HepG2 (cell line): ENCODE measurements around the gene PIEZO1.
A peak's percentile ranks its signal among the peaks of the same experiment; 100 is the strongest.

Experiments
- ARID2 ChIP-seq: sonication (generic); formaldehyde crosslinking; IDR thresholded peaks from 2 replicates; pipeline ENCODE4 v1.8.1; 2022; ENCODE audit warnings: mild to moderate bottlenecking, missing genetic modification reagents, borderline replicate concordance
- CREM ChIP-seq, 2 experiments: sonication (generic) in 1 of 2; formaldehyde crosslinking in 1 of 2; IDR thresholded peaks; 2 replicates each; pipeline versions ENCODE4 v1.4.0 to v1.6.1; 2016 to 2020; ENCODE audit warnings: antibody characterized with exemption in 1 of 2, mild to moderate bottlenecking in 1 of 2, missing genetic modification reagents in 1 of 2
- FOXM1 ChIP-seq: sonication (generic); formaldehyde crosslinking; IDR thresholded peaks from 2 replicates; pipeline ENCODE4 v1.5.0; 2020; ENCODE audit warnings: missing genetic modification reagents
- POLR2A ChIP-seq, 2 experiments: IDR thresholded peaks; 2 replicates each; pipeline ENCODE4 v1.6.1; 2011; ENCODE audit warnings: low read depth in 2 of 2, low read length in 2 of 2, mild to moderate bottlenecking in 1 of 2, moderate library complexity in 1 of 2; ENCODE audit not compliant: insufficient read depth in 1 of 2
- POLR2AphosphoS5 ChIP-seq: IDR thresholded peaks from 2 replicates; pipeline ENCODE4 v1.6.1; 2012; ENCODE audit warnings: low read depth, low read length
- RFX1 ChIP-seq: fragments of 450-650 bp; IDR thresholded peaks from 2 replicates; pipeline ENCODE4 v1.6.1; 2017
- SP1 ChIP-seq, 2 experiments: fragments of 450-650 bp in 1 of 2; sonication (generic) in 1 of 2; formaldehyde crosslinking in 1 of 2; IDR thresholded peaks; 2 replicates each; pipeline versions ENCODE4 v1.4.0 to v1.6.1; 2016 to 2020; ENCODE audit warnings: missing genetic modification reagents in 1 of 2
- ZBTB1 ChIP-seq: sonication (generic); formaldehyde crosslinking; IDR thresholded peaks from 2 replicates; pipeline ENCODE4 v1.4.0; 2020; ENCODE audit warnings: missing genetic modification reagents, borderline replicate concordance
- ZNF709 ChIP-seq: sonication (generic); formaldehyde crosslinking; IDR thresholded peaks from 2 replicates; pipeline ENCODE4 v1.5.0; 2020; ENCODE audit warnings: mild to moderate bottlenecking, missing genetic modification reagents
- ZNF737 ChIP-seq: sonication (generic); formaldehyde crosslinking; IDR thresholded peaks from 2 replicates; pipeline ENCODE4 v1.5.0; 2020; ENCODE audit warnings: missing genetic modification reagents, mild to moderate bottlenecking, borderline replicate concordance
- ZNF841 ChIP-seq: sonication (generic); formaldehyde crosslinking; IDR thresholded peaks from 2 replicates; pipeline ENCODE4 v1.8.1; 2023; ENCODE audit warnings: missing genetic modification reagents, borderline replicate concordance
- TF ChIP-seq, protein P1 (sequence below), 2 experiments: sonication (generic) in 1 of 2; formaldehyde crosslinking in 1 of 2; IDR thresholded peaks; 2 replicates each; pipeline versions ENCODE4 v1.5.1 to v1.6.1; 2011 to 2020; ENCODE audit warnings: borderline replicate concordance in 1 of 2, low read depth in 1 of 2, low read length in 1 of 2, mild to moderate bottlenecking in 1 of 2, missing genetic modification reagents in 1 of 2, moderate library complexity in 1 of 2
- TF ChIP-seq, protein P2 (sequence below), 2 experiments: sonication (generic) in 1 of 2; formaldehyde crosslinking in 1 of 2; IDR thresholded peaks; 2 replicates each; pipeline versions ENCODE4 v1.4.0 to v1.6.1; 2018 to 2020; ENCODE audit warnings: missing genetic modification reagents in 2 of 2, borderline replicate concordance in 1 of 2, low read depth in 1 of 2, mild to moderate bottlenecking in 1 of 2, missing biosample characterization in 1 of 2

DNA sequence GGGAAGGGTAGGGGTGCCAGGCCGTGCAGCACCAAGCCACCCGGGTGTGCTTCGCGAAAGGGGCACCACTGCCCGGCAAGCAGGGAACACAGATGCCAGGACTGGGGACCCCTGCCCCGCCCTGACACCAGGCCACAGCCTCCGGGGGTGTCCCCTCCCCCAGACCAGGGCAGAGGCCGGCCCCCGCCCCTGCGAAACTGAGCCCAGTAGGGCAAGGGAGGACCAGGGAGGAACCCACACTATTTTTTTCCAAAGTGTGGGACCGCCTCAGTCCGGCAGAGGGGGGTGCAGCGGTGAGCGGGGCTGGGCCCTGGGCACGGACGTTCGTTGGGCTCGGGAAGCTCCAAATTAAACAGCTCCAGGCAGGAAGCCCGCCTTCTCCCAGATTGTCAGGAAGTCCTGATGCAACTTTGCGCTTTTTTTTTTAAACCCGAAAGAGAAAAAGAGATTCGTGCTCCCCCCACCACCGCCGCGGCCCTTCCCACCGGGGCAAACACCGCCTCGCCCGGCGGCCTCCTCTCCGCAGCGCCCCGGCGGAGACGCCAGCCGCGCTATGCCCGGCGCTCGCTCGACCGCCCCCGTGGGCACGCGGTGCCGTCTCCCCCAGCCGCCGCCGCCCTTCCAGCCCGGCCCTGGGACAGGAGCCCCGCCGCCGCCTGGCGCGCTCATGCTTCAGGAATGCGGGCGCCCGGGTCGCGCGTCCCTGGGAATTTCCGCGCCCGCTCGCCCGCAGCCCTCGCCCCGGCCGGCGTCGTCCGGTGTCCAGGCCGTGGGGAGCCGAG is 755 bp downstream of the PIEZO1 start:
- no peak for TF ChIP-seq FOXM1
- no peak for TF ChIP-seq SP1 (IDR thresholded peaks at IDR 0.05)
- peak; percentile 44; the same call in 1 of the 2 replicates for TF ChIP-seq SP1 (CRISPR knock-in tag; IDR thresholded peaks at IDR 0.05)
- TF ChIP-seq, protein P1, sequence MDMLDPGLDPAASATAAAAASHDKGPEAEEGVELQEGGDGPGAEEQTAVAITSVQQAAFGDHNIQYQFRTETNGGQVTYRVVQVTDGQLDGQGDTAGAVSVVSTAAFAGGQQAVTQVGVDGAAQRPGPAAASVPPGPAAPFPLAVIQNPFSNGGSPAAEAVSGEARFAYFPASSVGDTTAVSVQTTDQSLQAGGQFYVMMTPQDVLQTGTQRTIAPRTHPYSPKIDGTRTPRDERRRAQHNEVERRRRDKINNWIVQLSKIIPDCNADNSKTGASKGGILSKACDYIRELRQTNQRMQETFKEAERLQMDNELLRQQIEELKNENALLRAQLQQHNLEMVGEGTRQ (IDR thresholded peaks at IDR 0.05; ENCODE audit: low read depth, low read length), result no peak
- TF ChIP-seq, protein P1 (CRISPR knock-in tag; IDR thresholded peaks at IDR 0.05; ENCODE audit: borderline replicate concordance), result no peak
- no peak for TF ChIP-seq POLR2AphosphoS5
- TF ChIP-seq ZNF841 (CRISPR knock-in tag), result no peak
- no peak for TF ChIP-seq ZBTB1 (CRISPR knock-in tag)
- no peak for TF ChIP-seq RFX1
- no peak for TF ChIP-seq CREM (IDR thresholded peaks at IDR 0.05)
- TF ChIP-seq CREM (CRISPR knock-in tag; IDR thresholded peaks at IDR 0.05), result 0 out of 2 replicates have a peak, but pooled peaks have one; percentile 15
- no peak for TF ChIP-seq ARID2 (CRISPR knock-in tag)
- TF ChIP-seq ZNF709 (CRISPR knock-in tag), result 0 out of 2 replicates have a peak, but pooled peaks have one; percentile 72
- no peak for TF ChIP-seq ZNF737 (CRISPR knock-in tag)
- TF ChIP-seq, protein P2, sequence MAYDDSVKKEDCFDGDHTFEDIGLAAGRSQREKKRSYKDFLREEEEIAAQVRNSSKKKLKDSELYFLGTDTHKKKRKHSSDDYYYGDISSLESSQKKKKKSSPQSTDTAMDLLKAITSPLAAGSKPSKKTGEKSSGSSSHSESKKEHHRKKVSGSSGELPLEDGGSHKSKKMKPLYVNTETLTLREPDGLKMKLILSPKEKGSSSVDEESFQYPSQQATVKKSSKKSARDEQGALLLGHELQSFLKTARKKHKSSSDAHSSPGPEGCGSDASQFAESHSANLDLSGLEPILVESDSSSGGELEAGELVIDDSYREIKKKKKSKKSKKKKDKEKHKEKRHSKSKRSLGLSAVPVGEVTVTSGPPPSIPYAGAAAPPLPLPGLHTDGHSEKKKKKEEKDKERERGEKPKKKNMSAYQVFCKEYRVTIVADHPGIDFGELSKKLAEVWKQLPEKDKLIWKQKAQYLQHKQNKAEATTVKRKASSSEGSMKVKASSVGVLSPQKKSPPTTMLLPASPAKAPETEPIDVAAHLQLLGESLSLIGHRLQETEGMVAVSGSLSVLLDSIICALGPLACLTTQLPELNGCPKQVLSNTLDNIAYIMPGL (CRISPR knock-in tag; IDR thresholded peaks at IDR 0.05; ENCODE audit: borderline replicate concordance in 1 of 2, low read depth in 1 of 2), result peak; percentile 23 to 83; a peak in 3 of 4 replicates
- TF ChIP-seq POLR2A (IDR thresholded peaks at IDR 0.05; ENCODE audit: insufficient read depth in 1 of 2, low read depth in 2 of 2, low read length in 2 of 2), result peak in 1 of 2 experiments; percentile 52; a peak in 2 of 4 replicates
